Transverse colon (tissue), 4 donors: ENCODE data around the gene ALPI.
"Not testable (repeated sequence)": the region's sequence is repeated elsewhere in the genome, so short reads cannot be mapped to it uniquely, and the experiment has no call there.

Experiments used
- CTCF ChIP-seq, 5 experiments: fragments of 200-600 bp in 3 of 5; fragments of 450-650 bp in 2 of 5; sonication (generic) in 3 of 5; IDR thresholded peaks; 1 replicate in 2 of 5; 2 replicates in 3 of 5; pipeline ENCODE4 v1.5.1; 2016 to 2017; ENCODE audit warnings: antibody characterized with exemption in 5 of 5, inconsistent platforms in 3 of 5, mild to moderate bottlenecking in 2 of 5, moderate library complexity in 1 of 5
- POLR2A ChIP-seq: fragments of 450-650 bp; IDR thresholded peaks from one replicate; pipeline ENCODE4 v1.6.1; 2016; ENCODE audit warnings: antibody characterized with exemption, mild to moderate bottlenecking, moderate library complexity
- POLR2AphosphoS5 ChIP-seq, 3 donors: sonication (generic); formaldehyde crosslinking; IDR thresholded peaks; one replicate each; pipeline ENCODE4 v1.6.1; 2016; ENCODE audit warnings: antibody characterized with exemption in 3 of 3

GRCh38 chr2:232441922-232442321 lies 14.0 kb upstream of the ALPI start:
- not testable (repeated sequence) for TF ChIP-seq CTCF (IDR thresholded peaks at IDR 0.05); POLR2A; POLR2AphosphoS5 (IDR thresholded peaks at IDR 0.05)
